AG09309 (cell line): ENCODE measurements around the gene KRTAP10-9.
"Not testable (repeated sequence)": the region's sequence is repeated elsewhere in the genome, so short reads cannot be mapped to it uniquely, and the experiment has no call there.

Source experiments
- DNase-seq: peaks from one replicate; pipeline ENCODE4 v3.0.0-alpha.2; 2010; ENCODE audit warnings: low read depth
- H3K4me3 ChIP-seq: 2 replicates; pipeline ENCODE4 v1.5.1; 2011; ENCODE audit warnings: mild to moderate bottlenecking, low read depth, low read length, moderate library complexity; ENCODE audit not compliant: control insufficient read depth
- CTCF ChIP-seq: IDR thresholded peaks from 2 replicates; pipeline ENCODE4 v1.5.1; 2011; ENCODE audit warnings: mild to moderate bottlenecking, low read depth, low read length, inconsistent platforms; ENCODE audit not compliant: insufficient read depth, control insufficient read depth; ENCODE audit errors: missing control alignments

The KRTAP10-9 gene

GRCh38 chr21:44626262-44626661, 631 bp upstream of the KRTAP10-9 start:
- TF ChIP-seq CTCF, result no peak
- H3K4me3 ChIP-seq, result no peak overlapping the region
- DNase-seq, result no peak

GRCh38 chr21:44627181-44627822, 409 bp downstream of the KRTAP10-9 start:
- H3K4me3 ChIP-seq, DNase-seq: not testable (repeated sequence)

- not testable (repeated sequence) for H3K4me3 ChIP-seq, DNase-seq
These were observed 939 bp downstream of the KRTAP10-9 start for GRCh38 chr21:44627831-44628233.

- no peak for TF ChIP-seq CTCF
- H3K4me3 ChIP-seq, result no peak overlapping the region
- no peak for DNase-seq
These were observed 2.0 kb downstream of the KRTAP10-9 start for GRCh38 chr21:44628707-44629391.

GRCh38 chr21:44630440-44630839, 3.5 kb downstream of the KRTAP10-9 start:
- no peak overlapping the region for H3K4me3 ChIP-seq
- DNase-seq, result no peak
- TF ChIP-seq CTCF, result no peak

GRCh38 chr21:44632067-44632466, 5.2 kb downstream of the KRTAP10-9 start:
- H3K4me3 ChIP-seq, result no peak overlapping the region
- TF ChIP-seq CTCF, result no peak
- no peak for DNase-seq

GRCh38 chr21:44636209-44637017, 9.5 kb downstream of the KRTAP10-9 start:
- DNase-seq, result no peak
- H3K4me3 ChIP-seq, result no peak overlapping the region
- TF ChIP-seq CTCF, result no peak
